Dermis microvascular lymphatic vessel endothelial cell (primary cell): ENCODE results near the gene AMPD1. TPM values are rescaled to one million over a fixed set of nuclear protein-coding genes. Genes with fewer than 3 reads are reported as not detected.

ENCODE experiments used
- DNase-seq, 2 donors: peaks; one replicate each; pipeline versions ENCODE4 v3.0.0 to v3.0.0-alpha.2; 2010; ENCODE audit warnings: low read depth in 2 of 2
- total RNA-seq: library from RNA; depleted of rRNA; stranded (reverse); fragments of >200 nt; gene quantifications from 2 replicates; pipeline ENCODE4 v1.2.1, GENCODE V29; 2014

The AMPD1 gene
- total RNA-seq: not detected in 2 replicates

GRCh38 chr1:114695430-114696058 lies at the start of gene AMPD1:
Gene AMPD1 (minus strand): TSS chr1:114695546. CDS start chr1:114695471, 75 bp downstream.
- DNase-seq: no peak

GRCh38 chr1:114741963-114742746 lies 46.8 kb upstream of the AMPD1 start:
- no peak for DNase-seq

- no peak for DNase-seq
Measured at GRCh38 chr1:114740331-114740730, 45.0 kb upstream of the AMPD1 start.

DNA sequence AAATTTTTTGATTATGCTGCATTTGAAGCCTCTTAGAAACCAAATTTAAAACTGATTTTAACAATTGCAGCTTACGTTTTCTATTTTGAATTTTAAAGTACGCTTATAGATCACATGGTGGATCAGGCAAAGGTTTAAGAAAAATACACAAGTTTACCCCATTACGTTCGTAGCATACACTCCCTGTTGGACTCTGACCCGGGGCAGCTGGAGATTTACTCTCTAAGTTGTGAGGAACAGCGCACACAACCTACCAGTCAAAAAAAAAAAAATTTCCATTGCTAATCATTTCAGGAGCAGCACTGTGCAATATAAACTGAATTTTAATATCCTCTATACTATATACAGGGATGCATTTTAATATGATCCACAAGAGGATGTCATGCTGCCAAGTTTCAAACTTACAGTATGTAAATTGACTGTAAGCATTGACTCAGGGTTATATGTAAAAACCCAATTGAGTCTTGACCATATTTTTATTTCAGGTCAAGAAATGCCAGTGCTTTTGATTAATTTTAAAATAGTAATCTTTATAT lies 42.0 kb upstream of the AMPD1 start:
- DNase-seq: no peak

DNA sequence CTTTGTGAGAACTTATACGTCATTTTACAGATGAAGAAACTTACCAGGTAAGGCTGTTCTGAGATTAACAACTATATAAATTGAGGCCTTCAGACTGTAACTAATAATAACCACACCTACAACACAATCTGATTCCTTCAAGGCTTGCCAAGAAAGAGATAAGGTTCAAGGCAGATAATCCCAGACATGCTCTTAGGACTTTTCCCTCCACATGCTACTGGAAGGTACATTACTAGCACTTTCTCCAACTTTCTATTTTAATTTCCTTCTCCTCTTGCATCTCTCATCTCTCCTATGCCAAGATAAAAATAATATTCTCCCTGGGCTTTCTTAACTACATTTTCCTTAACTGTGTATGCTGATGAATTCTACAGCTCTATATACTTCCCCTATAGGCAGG lies 40.1 kb upstream of the AMPD1 start:
- DNase-seq: no peak

GRCh38 chr1:114729782-114730181 lies 34.4 kb upstream of the AMPD1 start:
- DNase-seq: no peak

DNA sequence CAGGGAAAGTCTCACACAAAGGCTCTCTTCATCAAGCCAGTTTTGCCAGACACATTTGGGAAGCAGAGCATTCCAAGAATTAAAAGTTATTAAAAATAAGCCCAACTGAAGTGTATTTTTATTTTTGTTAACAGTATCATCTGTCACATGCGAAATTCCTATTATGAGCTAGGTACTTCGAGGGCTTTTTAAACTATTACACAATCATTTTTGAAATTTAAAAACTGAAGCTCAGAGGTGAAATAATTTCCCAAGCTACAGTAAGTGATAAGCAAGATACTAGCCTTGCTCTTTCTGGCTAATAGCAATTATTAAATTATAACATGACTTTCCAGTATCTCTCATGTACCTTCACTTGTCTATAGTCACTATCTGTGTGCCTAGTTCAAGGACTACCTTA lies 33.2 kb upstream of the AMPD1 start:
- DNase-seq: no peak

DNA sequence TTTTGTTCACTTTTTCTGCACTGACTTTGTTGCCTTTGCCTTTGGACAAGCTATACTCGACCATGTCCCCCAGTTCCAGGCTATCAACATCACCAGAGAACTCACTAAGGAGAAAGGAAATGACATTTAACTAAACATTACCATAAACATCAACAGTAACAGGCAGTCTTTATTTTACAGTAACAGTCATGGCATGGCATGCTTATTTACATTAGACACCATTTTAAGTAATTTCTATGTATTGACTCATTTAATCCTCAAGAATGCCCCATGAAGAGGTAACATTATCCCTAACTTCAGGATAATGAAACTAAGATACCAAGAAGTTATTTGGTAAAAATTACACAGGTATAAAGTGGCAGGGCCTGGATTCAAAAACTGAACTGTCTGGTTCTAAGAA lies 29.9 kb upstream of the AMPD1 start:
- no peak for DNase-seq

- no peak for DNase-seq
Measured at GRCh38 chr1:114723915-114724314, 28.6 kb upstream of the AMPD1 start.

DNA sequence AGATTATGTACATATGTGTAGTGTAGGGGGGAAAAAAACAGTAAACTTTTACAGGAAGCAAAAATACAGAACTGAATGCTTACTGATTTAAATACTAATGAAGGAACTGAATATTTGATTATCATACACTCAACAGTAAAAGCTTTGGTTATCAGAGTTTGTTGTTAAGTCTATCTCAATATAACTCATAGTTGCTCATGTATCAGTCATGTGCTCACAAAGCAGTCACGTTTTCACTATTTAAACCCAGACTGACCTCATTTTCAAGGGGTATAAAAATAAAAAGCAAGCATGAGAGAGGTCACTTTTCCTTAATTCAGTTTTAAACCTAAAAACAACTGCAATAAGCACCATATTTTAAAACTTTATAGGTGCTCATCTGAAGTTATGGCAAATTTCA lies 28.1 kb upstream of the AMPD1 start:
- DNase-seq: no peak

- no peak for DNase-seq
Measured at GRCh38 chr1:114720492-114720891, 25.1 kb upstream of the AMPD1 start.

GRCh38 chr1:114719424-114719787 lies 24.1 kb upstream of the AMPD1 start:
- no peak for DNase-seq

DNA sequence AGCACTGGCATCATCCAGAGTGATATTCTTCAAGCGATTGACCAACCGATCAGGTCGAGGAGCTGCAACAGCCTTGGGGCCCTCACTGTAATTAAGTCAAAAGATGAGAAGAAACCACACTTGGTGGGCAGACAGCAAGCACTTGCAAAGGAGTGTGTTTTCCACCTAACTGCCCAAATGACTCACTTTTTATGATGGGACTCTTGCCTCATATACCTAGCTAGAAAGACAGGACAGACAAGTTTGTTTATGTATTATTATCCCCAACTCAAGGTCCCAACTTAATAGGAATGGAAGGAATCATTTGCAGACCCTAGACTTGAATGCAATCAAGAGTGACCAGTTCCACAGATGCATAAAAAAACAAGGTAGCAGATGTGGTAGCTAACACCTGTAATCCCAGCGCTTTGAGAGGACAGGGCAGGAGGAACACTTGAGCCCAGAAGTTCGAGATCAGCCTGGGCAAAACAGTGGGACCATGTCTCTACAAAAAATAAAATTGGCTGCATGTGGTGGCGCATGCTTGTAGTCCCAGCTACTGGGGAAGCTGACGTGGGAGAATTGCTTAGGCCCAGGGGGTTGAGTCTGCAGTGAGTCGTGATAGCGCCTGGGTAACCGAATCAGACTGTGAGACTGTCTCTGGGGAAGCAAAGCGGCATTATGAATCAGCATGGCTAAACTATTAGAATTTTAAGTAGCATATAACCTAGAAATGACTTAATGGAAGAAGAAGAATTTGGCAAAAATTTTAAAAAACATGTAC lies 23.5 kb upstream of the AMPD1 start:
- DNase-seq: no peak

GRCh38 chr1:114716304-114717170 lies 21.2 kb upstream of the AMPD1 start, which contains the start of gene NRAS:
Gene NRAS (minus strand): TSS chr1:114716771. CDS start chr1:114716160, 611 bp downstream.
- DNase-seq: peak; percentile 82 to 95

- DNase-seq: no peak
Measured at GRCh38 chr1:114715952-114716303, 20.6 kb upstream of the AMPD1 start.

- no peak for DNase-seq
Measured at GRCh38 chr1:114712977-114713376, 17.6 kb upstream of the AMPD1 start.

GRCh38 chr1:114710360-114710759 lies 15.0 kb upstream of the AMPD1 start:
- DNase-seq: no peak

- DNase-seq: no peak
Measured at GRCh38 chr1:114707604-114708003, 12.3 kb upstream of the AMPD1 start.

GRCh38 chr1:114703242-114703641 lies 7.9 kb upstream of the AMPD1 start:
- DNase-seq: no peak

GRCh38 chr1:114702737-114703136 lies 7.4 kb upstream of the AMPD1 start:
- no peak for DNase-seq

DNA sequence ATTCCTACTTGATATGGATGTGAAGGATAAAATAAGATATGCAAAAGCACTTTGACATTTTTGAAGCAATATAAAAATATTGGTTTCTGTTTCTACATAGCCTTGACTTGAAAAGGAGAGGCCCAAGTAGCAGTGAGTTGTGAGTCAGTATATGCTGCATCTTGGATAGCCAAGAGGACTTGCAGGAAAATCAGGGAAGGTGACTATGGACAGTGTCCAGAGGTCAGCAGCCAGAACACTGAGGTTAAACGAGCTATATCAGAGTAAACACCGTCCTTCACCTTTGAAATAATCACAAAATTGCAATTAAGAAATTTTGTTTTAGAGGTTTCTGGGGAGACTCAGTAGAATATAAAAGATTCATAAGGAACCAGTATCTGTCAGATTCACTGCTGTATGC lies 6.6 kb upstream of the AMPD1 start:
- DNase-seq: no peak
